ENCODE measurements around the gene MVK. TPM values are rescaled to one million over a fixed set of nuclear protein-coding genes. Genes with fewer than 3 reads are reported as not detected.

The MVK gene
- total RNA-seq: 27.7 and 41.8 TPM in 2 replicates

DNA sequence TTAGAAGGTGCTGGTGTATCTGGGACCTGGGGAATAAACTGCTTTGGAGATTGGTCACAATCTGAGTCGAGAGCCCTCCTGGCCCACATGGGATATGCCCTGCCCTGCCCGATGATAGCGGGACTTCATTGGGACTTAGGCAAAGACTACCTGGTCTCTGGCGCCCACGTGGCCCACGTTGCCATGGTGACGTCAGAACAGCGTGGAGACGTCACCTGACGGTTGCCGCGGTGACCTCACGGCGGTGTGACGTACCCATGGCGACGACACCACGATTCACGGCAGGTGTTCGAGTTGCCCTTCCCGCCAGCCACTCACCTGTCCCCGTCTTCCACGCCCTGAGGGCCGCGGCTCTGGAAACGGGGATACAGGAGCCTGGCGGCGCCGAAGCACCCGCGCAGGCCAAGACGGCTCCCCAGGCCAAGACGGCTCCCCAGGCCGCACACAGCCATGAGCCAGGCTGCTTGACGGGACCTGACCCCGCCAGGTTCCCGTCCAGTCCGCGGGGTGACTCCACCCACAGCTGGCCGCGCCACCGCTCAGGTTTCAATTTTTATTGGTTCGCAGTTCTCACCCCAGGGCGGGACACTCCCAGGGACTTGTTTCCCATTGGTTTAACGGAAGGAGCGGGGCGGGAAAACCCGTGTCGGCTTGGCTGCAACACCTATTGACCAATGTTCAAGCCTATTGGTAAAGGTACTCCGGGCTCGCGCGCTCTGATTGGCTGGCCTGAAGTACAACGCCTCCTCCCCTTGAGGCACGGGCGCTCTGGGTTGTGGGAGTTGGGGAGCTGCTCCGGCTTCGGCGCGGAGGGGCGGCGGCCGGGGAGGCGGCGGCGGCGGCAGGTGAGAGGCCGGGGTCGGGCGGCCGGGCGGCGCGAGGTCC is at the start of gene MVK, which contains the start of gene MMAB:
Gene MVK, plus strand, starts transcription at position 766 of the 885 bp plus-strand sequence. CDS start 1,029 bp downstream, outside the sequence.
Gene MMAB, minus strand, starts transcription at position 476 of the 885 bp plus-strand sequence. Its CDS starts 24 bp downstream, at position 452.

Other genes with a start within 250 kb of the MVK start
- gene MYO1H, start 225.9 kb upstream of the MVK start, total RNA-seq: not detected in 2 replicates
- 9.6 and 40.7 TPM in 2 replicates for gene KCTD10, start 96.5 kb upstream of the MVK start, total RNA-seq
- gene UBE3B, start 96.2 kb upstream of the MVK start, total RNA-seq: 34.7 and 36.1 TPM in 2 replicates
- 44.6 and 52.9 TPM in 2 replicates for gene MMAB, start 290 bp upstream of the MVK start, total RNA-seq
- under 0.01 and 0.24 TPM in 2 replicates for gene FAM222A, start 140.0 kb downstream of the MVK start, total RNA-seq

All from tracheal epithelial cell (primary cell).